B cell (primary cell): ENCODE results near the gene ATP11A. TPM values are rescaled to one million over a fixed set of nuclear protein-coding genes. Genes with fewer than 3 reads are reported as not detected.

Experiments used
- ATAC-seq: fragments of 200-7000 bp; cut with Tn5 transposase; one replicate; pipeline ENCODE4 v1.10.0; 2021; ENCODE audit warnings: low read depth, mild to moderate bottlenecking, moderate number of reproducible peaks, moderate library complexity
- CTCF ChIA-PET: fragments of 350-600 bp; sonication (Branson Sonifier 250); formaldehyde crosslinking; loops from one replicate; lab custom pipeline; 2021; ENCODE audit warnings: antibody characterized with exemption, inconsistent platforms; lab: Charles Lee
- POLR2A ChIA-PET: fragments of 350-600 bp; sonication (Branson Sonifier 250); formaldehyde crosslinking; loops from one replicate; lab custom pipeline; 2021; ENCODE audit warnings: antibody characterized with exemption; lab: Charles Lee
- DNase-seq: peaks from one replicate; pipeline ENCODE4 v3.0.0; 2013
- H2AFZ ChIP-seq: 2 replicates; pipeline ENCODE4 v1.6.1; 2012; ENCODE audit warnings: mild to moderate bottlenecking, low read depth, low read length; ENCODE audit not compliant: insufficient read depth, poor library complexity, severe bottlenecking
- H3K27ac ChIP-seq, 2 donors: 1 replicate in 1 of 2; 2 replicates in 1 of 2; pipeline ENCODE4 v1.5.1; 2012 to 2013; ENCODE audit warnings: low read length in 2 of 2, mild to moderate bottlenecking in 2 of 2, moderate library complexity in 1 of 2
- H3K27me3 ChIP-seq, 4 experiments: fragments of 200-600 bp in 1 of 4; sonication (generic) in 1 of 4; replicated peaks in 1 of 4; 1 replicate in 2 of 4; 2 replicates in 2 of 4; pipeline versions ENCODE4 v1.6.1 to v1.7.0; 2013 to 2016; ENCODE audit warnings: low read length in 3 of 4, mild to moderate bottlenecking in 2 of 4, mixed read lengths in 1 of 4, moderate library complexity in 1 of 4; ENCODE audit not compliant: insufficient read depth in 4 of 4, control insufficient read depth in 3 of 4; ENCODE audit errors: control extremely low read depth in 1 of 4
- H3K36me3 ChIP-seq, 2 experiments: replicated peaks in 1 of 2; 1 replicate in 1 of 2; 2 replicates in 1 of 2; pipeline versions ENCODE4 v1.6.1 to v1.7.1; 2013; ENCODE audit warnings: low read length in 1 of 2; ENCODE audit not compliant: insufficient read depth in 2 of 2, control insufficient read depth in 1 of 2; ENCODE audit errors: control extremely low read depth in 1 of 2, extremely low read depth in 1 of 2
- H3K4me1 ChIP-seq, 2 donors: fragments of 200-600 bp in 1 of 2; sonication (generic) in 1 of 2; 1 replicate in 1 of 2; 2 replicates in 1 of 2; pipeline versions ENCODE4 v1.5.1 to v1.6.1; 2013 to 2017; ENCODE audit warnings: low read length in 2 of 2; ENCODE audit not compliant: control insufficient read depth in 2 of 2, insufficient read depth in 2 of 2
- H3K4me2 ChIP-seq: replicated peaks from 2 replicates; pipeline ENCODE3; 2012; ENCODE audit warnings: mild to moderate bottlenecking, low read depth, low read length; ENCODE audit not compliant: poor library complexity, severe bottlenecking
- H3K4me3 ChIP-seq, 5 experiments: fragments of 200-600 bp in 1 of 5; sonication (generic) in 1 of 5; 1 replicate in 3 of 5; 2 replicates in 2 of 5; pipeline versions ENCODE4 v1.5.1 to v1.7.0; 2011 to 2016; ENCODE audit warnings: low read length in 4 of 5, mild to moderate bottlenecking in 4 of 5, low read depth in 2 of 5, control low read depth in 1 of 5, moderate library complexity in 1 of 5; ENCODE audit not compliant: insufficient read depth in 1 of 5; ENCODE audit errors: control extremely low read depth in 1 of 5, extremely low read depth in 1 of 5
- H3K79me2 ChIP-seq: fragments of 200-600 bp; sonication (generic); one replicate; pipeline ENCODE4 v1.6.0; 2016; ENCODE audit warnings: low read length; ENCODE audit not compliant: control insufficient read depth, insufficient read depth
- H3K9ac ChIP-seq: fragments of 200-600 bp; sonication (generic); 2 replicates; pipeline ENCODE4 v1.6.1; 2017; ENCODE audit warnings: mild to moderate bottlenecking, low read length, moderate library complexity
- H3K9me3 ChIP-seq, 3 donors: one replicate each; pipeline versions ENCODE4 v1.6.1 to v1.7.1; 2013; ENCODE audit warnings: low read length in 2 of 3; ENCODE audit not compliant: control insufficient read depth in 2 of 3, insufficient read depth in 1 of 3; ENCODE audit errors: control extremely low read depth in 1 of 3
- H4K20me1 ChIP-seq: 2 replicates; pipeline ENCODE4 v1.6.0; 2012; ENCODE audit warnings: mild to moderate bottlenecking, low read length; ENCODE audit not compliant: insufficient read depth, control insufficient read depth, poor library complexity, severe bottlenecking
- H3K27ac Mint-ChIP-seq: one replicate; pipeline ENCODE4 v1.8.0; 2021; ENCODE audit warnings: mixed read lengths
- H3K27me3 Mint-ChIP-seq: one replicate; pipeline ENCODE4 v1.8.0; 2021; ENCODE audit warnings: mixed read lengths
- H3K4me1 Mint-ChIP-seq: one replicate; pipeline ENCODE4 v1.8.0; 2021; ENCODE audit warnings: mixed read lengths
- H3K4me3 Mint-ChIP-seq: one replicate; pipeline ENCODE4 v1.8.0; 2021; ENCODE audit warnings: mixed read lengths
- H3K9me3 Mint-ChIP-seq: one replicate; pipeline ENCODE4 v1.8.0; 2022; ENCODE audit warnings: mixed read lengths; ENCODE audit not compliant: insufficient read depth
- EZH2 ChIP-seq: IDR thresholded peaks from 2 replicates; pipeline ENCODE4 v1.6.1; 2012; ENCODE audit warnings: borderline replicate concordance, low read depth, mild to moderate bottlenecking, moderate library complexity, low read length; ENCODE audit not compliant: insufficient read depth, poor library complexity, severe bottlenecking
- WGBS: methylation state at CpG from one replicate; pipeline ENCODE4 v1.1.5; 2013; ENCODE audit warnings: missing lambda C conversion rate; ENCODE audit not compliant: insufficient coverage; 5-methylcytosine and 5-hydroxymethylcytosine counted together
- intact Hi-C: fragments of 100-400 bp; cut with micrococcal nuclease; formaldehyde crosslinking; loops from one replicate; pipeline ENCODE4 v1.10.0; 2022
- polyA plus RNA-seq: library from polyadenylated mRNA; depleted of rRNA; stranded (reverse); fragments of >200 nt; gene quantifications from 2 replicates; pipeline ENCODE4 v1.2.3, GENCODE V29; 2012
- total RNA-seq, 2 donors: library from RNA; stranded (reverse); fragments of 120-200 nt in 1 of 2; gene quantifications; 1 replicate in 1 of 2; 2 replicates in 1 of 2; pipeline versions ENCODE4 v1.2.3 to v1.2.4, GENCODE V29; 2013 to 2022
- TF ChIP-seq, protein P1 (sequence below): fragments of 200-600 bp; IDR thresholded peaks from one replicate; pipeline ENCODE4 v1.8.0; 2022; ENCODE audit warnings: antibody characterized with exemption, mild to moderate bottlenecking

ATP11A gene
- total and polyA plus RNA-seq, 2 donors (not counting 1 experiment from before 2014, with no cell fraction given) = 36.9 to 60.3 TPM

DNA sequence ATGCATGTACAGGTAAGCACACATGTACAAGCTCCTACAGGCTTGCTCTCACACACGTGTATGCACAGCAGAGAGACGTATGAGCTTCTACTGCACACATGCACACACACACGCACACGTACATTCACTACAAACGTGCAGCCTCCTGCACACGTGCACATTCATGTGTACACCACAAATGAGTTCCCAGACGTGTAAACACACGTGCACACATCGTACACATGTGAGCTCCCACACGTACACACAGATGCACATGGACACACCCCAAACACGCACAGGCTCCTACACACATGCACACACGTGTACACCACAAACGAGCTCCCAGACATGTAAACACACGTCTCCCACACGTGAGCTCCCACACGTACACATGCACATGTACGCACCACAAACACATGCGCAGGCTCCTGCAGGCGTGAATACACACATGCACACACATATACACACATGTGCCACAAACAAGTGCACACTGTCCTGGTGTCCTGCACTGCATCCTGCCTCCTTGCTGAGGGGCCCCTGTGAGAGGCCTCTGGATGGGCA, 195.5 kb downstream of the ATP11A start:
- Histone ChIP-seq H3K4me3 (no peak overlapping the region), H3K4me2 (no peak overlapping the region), H3K27ac (no peak overlapping the region), H2AFZ (no peak overlapping the region), H3K27me3 (no peaks in the 10 kb centered on the region), H3K4me1 (peaks cover 0 to 8% of the 10 kb centered on the region in 2 donors), H3K79me2 (no peaks in the 10 kb centered on the region), H3K9me3 (no peaks in the 10 kb centered on the region), H4K20me1 (no peaks in the 10 kb centered on the region), H3K9ac (no peak overlapping the region), H3K36me3 (peaks cover 0 to 11% of the 10 kb centered on the region in 2 experiments)
- DNase-seq = no peak
- ChIA-PET POLR2A (no interaction called here), CTCF (interaction anchor here (2.8 kb wide), 1 partner anchor 11 kb away, joined by 24 read pairs; no protein-coding TSS in a partner anchor)
- ATAC-seq = no peak
- Mint-ChIP-seq H3K27me3 (no peaks in the 10 kb centered on the region), H3K9me3 (no peaks in the 10 kb centered on the region), H3K27ac (no peak overlapping the region), H3K4me1 (no peaks in the 10 kb centered on the region), H3K4me3 (no peak overlapping the region)
- intact Hi-C loops = no loop called here
- WGBS = 93% methylated on average over 19 of the region's 19 CpGs
- TF ChIP-seq, protein P1, sequence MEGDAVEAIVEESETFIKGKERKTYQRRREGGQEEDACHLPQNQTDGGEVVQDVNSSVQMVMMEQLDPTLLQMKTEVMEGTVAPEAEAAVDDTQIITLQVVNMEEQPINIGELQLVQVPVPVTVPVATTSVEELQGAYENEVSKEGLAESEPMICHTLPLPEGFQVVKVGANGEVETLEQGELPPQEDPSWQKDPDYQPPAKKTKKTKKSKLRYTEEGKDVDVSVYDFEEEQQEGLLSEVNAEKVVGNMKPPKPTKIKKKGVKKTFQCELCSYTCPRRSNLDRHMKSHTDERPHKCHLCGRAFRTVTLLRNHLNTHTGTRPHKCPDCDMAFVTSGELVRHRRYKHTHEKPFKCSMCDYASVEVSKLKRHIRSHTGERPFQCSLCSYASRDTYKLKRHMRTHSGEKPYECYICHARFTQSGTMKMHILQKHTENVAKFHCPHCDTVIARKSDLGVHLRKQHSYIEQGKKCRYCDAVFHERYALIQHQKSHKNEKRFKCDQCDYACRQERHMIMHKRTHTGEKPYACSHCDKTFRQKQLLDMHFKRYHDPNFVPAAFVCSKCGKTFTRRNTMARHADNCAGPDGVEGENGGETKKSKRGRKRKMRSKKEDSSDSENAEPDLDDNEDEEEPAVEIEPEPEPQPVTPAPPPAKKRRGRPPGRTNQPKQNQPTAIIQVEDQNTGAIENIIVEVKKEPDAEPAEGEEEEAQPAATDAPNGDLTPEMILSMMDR = no peak
- no peak for TF ChIP-seq EZH2

DNA sequence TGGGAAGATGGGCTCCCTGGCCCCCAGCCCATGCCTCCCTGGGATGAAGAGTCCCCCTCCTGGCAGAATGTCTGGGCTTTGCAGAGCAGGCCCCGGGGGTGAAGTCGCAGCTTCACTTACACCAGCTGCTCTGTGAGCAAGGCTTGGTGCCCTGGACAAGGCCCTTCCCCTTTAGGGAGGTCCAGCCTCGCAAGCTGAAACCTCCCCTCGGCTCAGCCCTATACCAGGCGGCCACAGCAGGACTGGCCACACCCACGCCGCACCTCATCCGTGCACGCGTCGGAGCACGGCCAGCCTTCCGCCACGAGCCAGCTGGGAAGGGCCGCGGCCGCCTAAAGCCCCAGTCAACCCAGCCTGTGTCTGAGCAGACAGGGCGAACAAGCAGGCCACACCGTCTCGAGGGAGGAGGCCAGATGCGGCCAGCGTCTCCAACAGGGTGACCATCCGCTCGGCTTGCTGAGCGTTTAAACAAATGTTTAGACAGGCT, 196.0 kb downstream of the ATP11A start:
- H3K27ac Mint-ChIP-seq = no peak overlapping the region
- H3K4me2 ChIP-seq = no peak overlapping the region
- no peak overlapping the region for H3K4me3 ChIP-seq
- H3K9ac ChIP-seq = no peak overlapping the region
- H3K4me1 Mint-ChIP-seq = no peaks in the 10 kb centered on the region
- peaks cover 0 to 8% of the 10 kb centered on the region in 2 donors for H3K4me1 ChIP-seq
- no peaks in the 10 kb centered on the region for H3K27me3 Mint-ChIP-seq
- no peaks in the 10 kb centered on the region for H3K27me3 ChIP-seq
- H3K9me3 Mint-ChIP-seq = no peaks in the 10 kb centered on the region
- H3K27ac ChIP-seq = no peak overlapping the region
- DNase-seq (no peak), ATAC-seq (peak; percentile 21)
- H3K4me3 Mint-ChIP-seq = no peak overlapping the region
- POLR2A ChIA-PET = no interaction called here
- H3K9me3 ChIP-seq = no peaks in the 10 kb centered on the region
- no peak overlapping the region for H2AFZ ChIP-seq
- WGBS = 56% methylated on average over 24 of the region's 25 CpGs
- CTCF ChIA-PET = interaction anchor here (2.8 kb wide), 1 partner anchor 12 kb away, joined by 24 read pairs; no protein-coding TSS in a partner anchor
- H4K20me1 ChIP-seq = no peaks in the 10 kb centered on the region
- no peaks in the 10 kb centered on the region for H3K79me2 ChIP-seq
- TF ChIP-seq, protein P1 = no peak
- TF ChIP-seq EZH2 = no peak
- intact Hi-C loops = no loop called here
- H3K36me3 ChIP-seq = peaks cover 0 to 6% of the 10 kb centered on the region in 2 experiments
